Endodermal cell (in vitro differentiated cells): ENCODE results near the gene CASR. TPM values are rescaled to one million over a fixed set of nuclear protein-coding genes. Genes with fewer than 3 reads are reported as not detected.

Experiments used
- DNase-seq: peaks from one replicate; pipeline ENCODE4 v3.0.0-alpha.2; 2017
- H3K27ac ChIP-seq: 2 replicates; pipeline ENCODE4 v1.5.1; 2013; ENCODE audit warnings: mild to moderate bottlenecking, low read depth, low read length, moderate library complexity
- H3K27me3 ChIP-seq: 2 replicates; pipeline ENCODE4 v1.6.1; 2013; ENCODE audit warnings: mild to moderate bottlenecking, low read length, moderate library complexity; ENCODE audit not compliant: insufficient read depth, control insufficient read depth, poor library complexity, severe bottlenecking
- H3K36me3 ChIP-seq: 2 replicates; pipeline ENCODE4 v1.7.0; 2013; ENCODE audit warnings: mild to moderate bottlenecking, low read length, moderate library complexity; ENCODE audit not compliant: control insufficient read depth, insufficient read depth
- H3K4me1 ChIP-seq: one replicate; pipeline ENCODE4 v1.7.0; 2013; ENCODE audit warnings: low read length; ENCODE audit not compliant: control insufficient read depth, insufficient read depth
- H3K4me3 ChIP-seq: 2 replicates; pipeline ENCODE4 v1.5.1; 2013; ENCODE audit warnings: mild to moderate bottlenecking, low read length, moderate library complexity
- H3K9ac ChIP-seq: 2 replicates; pipeline ENCODE4 v1.6.1; 2013; ENCODE audit warnings: mild to moderate bottlenecking, low read length, moderate library complexity; ENCODE audit not compliant: poor library complexity, severe bottlenecking; ENCODE audit errors: extremely low read depth
- H3K9me3 ChIP-seq: 2 replicates; pipeline ENCODE4 v1.6.1; 2013; ENCODE audit warnings: mild to moderate bottlenecking, low read length, moderate library complexity; ENCODE audit not compliant: control insufficient read depth
- H3K27ac Mint-ChIP-seq: 2 replicates; pipeline ENCODE4 v1.8.0; 2020; ENCODE audit warnings: mixed read lengths
- H3K27me3 Mint-ChIP-seq: 2 replicates; pipeline ENCODE4 v1.8.0; 2021; ENCODE audit warnings: mild to moderate bottlenecking, mixed read lengths; ENCODE audit not compliant: insufficient read depth
- H3K36me3 Mint-ChIP-seq: 2 replicates; pipeline ENCODE4 v1.8.0; 2020; ENCODE audit warnings: low read depth, mixed read lengths
- H3K4me1 Mint-ChIP-seq: 2 replicates; pipeline ENCODE4 v1.8.0; 2020; ENCODE audit warnings: mixed read lengths
- H3K4me3 Mint-ChIP-seq: 2 replicates; pipeline ENCODE4 v1.8.0; 2020; ENCODE audit warnings: mild to moderate bottlenecking, moderate library complexity, mixed read lengths
- H3K9me3 Mint-ChIP-seq: 2 replicates; pipeline ENCODE4 v1.8.0; 2020; ENCODE audit warnings: mild to moderate bottlenecking, mixed read lengths
- CTCF ChIP-seq: fragments of 200-600 bp; sonication (generic); conservative IDR thresholded peaks from 2 replicates; pipeline ENCODE4 v1.5.0; 2021; ENCODE audit warnings: antibody characterized with exemption, mild to moderate bottlenecking
- WGBS, 2 experiments: methylation state at CpG; one replicate each; pipeline versions ENCODE4 v1.1.5 to v1.1.7; 2013; ENCODE audit warnings: missing lambda C conversion rate in 2 of 2, mixed read lengths in 1 of 2; ENCODE audit not compliant: insufficient coverage in 1 of 2, insufficient read length in 1 of 2; 5-methylcytosine and 5-hydroxymethylcytosine counted together
- total RNA-seq, 2 donors: library from RNA; stranded (reverse); fragmentation: NEBNext Ultra II Directional in 1 of 2; extraction: Animal tissue kit (Norgen Biotek cat#: 25700) in 1 of 2; gene quantifications; 2 replicates in 1 of 2; 3 replicates in 1 of 2; pipeline ENCODE4 v1.2.1, GENCODE V29; 2021

Gene CASR
- total RNA-seq, 2 donors from 2014 or later, result 0.04 TPM; not detected in 1

- DNase-seq, result no peak
- Histone ChIP-seq H3K9me3 (no peaks in the 10 kb centered on the region), H3K27ac (no peak overlapping the region), H3K36me3 (no peaks in the 10 kb centered on the region), H3K4me1 (peaks cover 3% of the 10 kb centered on the region), H3K27me3 (peaks cover 92% of the 10 kb centered on the region), H3K4me3 (no peak overlapping the region), H3K9ac (no peak overlapping the region)
- no peak for TF ChIP-seq CTCF
- H3K36me3 Mint-ChIP-seq, result no peaks in the 10 kb centered on the region
- peaks cover 69% of the 10 kb centered on the region for H3K27me3 Mint-ChIP-seq
- no peak overlapping the region for H3K27ac Mint-ChIP-seq
- no peak overlapping the region for H3K4me3 Mint-ChIP-seq
- peaks cover 14% of the 10 kb centered on the region for H3K4me1 Mint-ChIP-seq
- no peaks in the 10 kb centered on the region for H3K9me3 Mint-ChIP-seq
- WGBS, 2 experiments, result 79 to 92% methylated on average over 2 of the region's 2 CpGs
Observed at GRCh38 chr3:122306622-122306953, 123.1 kb downstream of the CASR start.

- Histone ChIP-seq H3K27me3 (peaks cover 92% of the 10 kb centered on the region), H3K4me3 (no peak overlapping the region), H3K9me3 (no peaks in the 10 kb centered on the region), H3K9ac (no peak overlapping the region), H3K4me1 (peaks cover 3% of the 10 kb centered on the region), H3K36me3 (no peaks in the 10 kb centered on the region), H3K27ac (no peak overlapping the region)
- no peak for TF ChIP-seq CTCF
- WGBS, 2 experiments, result 84 to 95% methylated on average over 2 to 4 of the region's 4 CpGs
- H3K4me1 Mint-ChIP-seq, result peaks cover 14% of the 10 kb centered on the region
- no peak overlapping the region for H3K27ac Mint-ChIP-seq
- no peaks in the 10 kb centered on the region for H3K36me3 Mint-ChIP-seq
- no peaks in the 10 kb centered on the region for H3K9me3 Mint-ChIP-seq
- no peak for DNase-seq
- H3K4me3 Mint-ChIP-seq, result no peak overlapping the region
- peaks cover 69% of the 10 kb centered on the region for H3K27me3 Mint-ChIP-seq
Observed at GRCh38 chr3:122307094-122307687, 123.7 kb downstream of the CASR start.

- H3K36me3 ChIP-seq, result no peaks in the 10 kb centered on the region
- no peak for TF ChIP-seq CTCF
- no peaks in the 10 kb centered on the region for H3K36me3 Mint-ChIP-seq
- H3K9me3 ChIP-seq, result no peaks in the 10 kb centered on the region
- peaks cover 14% of the 10 kb centered on the region for H3K4me1 Mint-ChIP-seq
- H3K27me3 ChIP-seq, result peaks cover 91% of the 10 kb centered on the region
- no peak overlapping the region for H3K27ac Mint-ChIP-seq
- H3K4me3 Mint-ChIP-seq, result no peak overlapping the region
- no peak overlapping the region for H3K4me3 ChIP-seq
- no peak for DNase-seq
- H3K9me3 Mint-ChIP-seq, result no peaks in the 10 kb centered on the region
- H3K9ac ChIP-seq, result no peak overlapping the region
- no peak overlapping the region for H3K27ac ChIP-seq
- peaks cover 3% of the 10 kb centered on the region for H3K4me1 ChIP-seq
- peaks cover 68% of the 10 kb centered on the region for H3K27me3 Mint-ChIP-seq
Observed at GRCh38 chr3:122307976-122308375, 124.5 kb downstream of the CASR start.
